ENCODE data around the gene NT5C1B.

The NT5C1B gene

GRCh38 chr2:18548621-18549020 lies 40.7 kb downstream of the NT5C1B start:
- DNase-seq, result no peak

GRCh38 chr2:18546567-18546966 lies 42.8 kb downstream of the NT5C1B start:
- no peak for DNase-seq

- DNase-seq, result no peak
These were observed 44.0 kb downstream of the NT5C1B start for GRCh38 chr2:18545384-18545783.

- no peak for DNase-seq
These were observed 45.2 kb downstream of the NT5C1B start for GRCh38 chr2:18544171-18544570.

GRCh38 chr2:18540872-18541271 lies 48.5 kb downstream of the NT5C1B start:
- DNase-seq, result no peak

- DNase-seq, result no peak
These were observed 52.7 kb downstream of the NT5C1B start for GRCh38 chr2:18536697-18537096.

- DNase-seq, result no peak
These were observed 53.3 kb downstream of the NT5C1B start for GRCh38 chr2:18536100-18536499.

GRCh38 chr2:18531194-18531593 lies 58.2 kb downstream of the NT5C1B start:
- no peak for DNase-seq

GRCh38 chr2:18527822-18528221 lies 61.5 kb downstream of the NT5C1B start:
- DNase-seq, result no peak

- no peak for DNase-seq
These were observed 62.0 kb downstream of the NT5C1B start for GRCh38 chr2:18527326-18527725.

- DNase-seq, result no peak
These were observed 62.9 kb downstream of the NT5C1B start for GRCh38 chr2:18526429-18526828.

- DNase-seq, result no peak
These were observed 63.5 kb downstream of the NT5C1B start for GRCh38 chr2:18525852-18526251.

GRCh38 chr2:18525236-18525635 lies 64.1 kb downstream of the NT5C1B start:
- no peak for DNase-seq

- no peak for DNase-seq
These were observed 66.8 kb downstream of the NT5C1B start for GRCh38 chr2:18522484-18523146.

- peak; percentile 79 for DNase-seq
These were observed 68.6 kb downstream of the NT5C1B start for GRCh38 chr2:18520451-18521425.

- no peak for DNase-seq
These were observed 69.4 kb downstream of the NT5C1B start for GRCh38 chr2:18519914-18520450.

GRCh38 chr2:18518116-18519111 lies 71.0 kb downstream of the NT5C1B start:
- DNase-seq, result no peak

- DNase-seq, result no peak
These were observed 72.0 kb downstream of the NT5C1B start for GRCh38 chr2:18517386-18517785.

- DNase-seq, result no peak
These were observed 73.3 kb downstream of the NT5C1B start for GRCh38 chr2:18516112-18516511.

- no peak for DNase-seq
These were observed 74.6 kb downstream of the NT5C1B start for GRCh38 chr2:18514526-18515461.

Data from CD4-positive, alpha-beta T cell treated with Interleukin-6 for 4 hours (primary cell).